Measurements from ENCODE around the gene LENEP.
"Not testable (repeated sequence)": the region's sequence is repeated elsewhere in the genome, so short reads cannot be mapped to it uniquely, and the experiment has no call there.

- not testable (repeated sequence) for TF ChIP-seq CTCF (conservative IDR thresholded peaks at IDR 0.05); EZH2 (IDR thresholded peaks at IDR 0.05; ENCODE audit: low read depth)
Measured at GRCh38 chr1:154977762-154978161, 15.6 kb upstream of the LENEP start.
